Umbilical cord (tissue), 2 donors: Measurements from ENCODE around the gene RAB27B. TPM values are rescaled to one million over a fixed set of nuclear protein-coding genes. Genes with fewer than 3 reads are reported as not detected.

Experiments used
- DNase-seq: peaks from one replicate; pipeline ENCODE4 v3.0.0-alpha.2; 2015; ENCODE audit warnings: low spot score
- total RNA-seq: library from RNA; depleted of rRNA; stranded (reverse); fragments of >200 nt; gene quantifications from one replicate; pipeline ENCODE4 v1.2.3, GENCODE V29; 2014; ENCODE audit warnings: low replicate concordance; ENCODE audit not compliant: insufficient read depth

The RAB27B gene
- total RNA-seq, 1 donor from 2014 or later, result 10.8 TPM

GRCh38 chr18:54867131-54867530, 38.9 kb downstream of the RAB27B start:
- no peak for DNase-seq

- peak; percentile 14 for DNase-seq
Observed at GRCh38 chr18:54871231-54871630, 43.0 kb downstream of the RAB27B start.

GRCh38 chr18:54872681-54873080, 44.4 kb downstream of the RAB27B start:
- no peak for DNase-seq

GRCh38 chr18:54873884-54874255, 45.6 kb downstream of the RAB27B start:
- DNase-seq, result no peak

GRCh38 chr18:54875063-54875462, 46.8 kb downstream of the RAB27B start:
- DNase-seq, result no peak

- DNase-seq, result no peak
Observed at GRCh38 chr18:54877076-54877475, 48.8 kb downstream of the RAB27B start.

- DNase-seq, result no peak
Observed at GRCh38 chr18:54878159-54878622, 49.9 kb downstream of the RAB27B start.

GRCh38 chr18:54878659-54879358, 50.5 kb downstream of the RAB27B start:
- no peak for DNase-seq

GRCh38 chr18:54879691-54880090, 51.4 kb downstream of the RAB27B start:
- DNase-seq, result no peak

GRCh38 chr18:54880395-54881105, 52.3 kb downstream of the RAB27B start:
- DNase-seq, result peak; percentile 23

- peak; percentile 5 for DNase-seq
Observed at GRCh38 chr18:54881229-54881768, 53.0 kb downstream of the RAB27B start.

GRCh38 chr18:54882318-54882717, 54.0 kb downstream of the RAB27B start:
- no peak for DNase-seq

GRCh38 chr18:54883816-54884604, 55.7 kb downstream of the RAB27B start:
- DNase-seq, result no peak

- no peak for DNase-seq
Observed at GRCh38 chr18:54888378-54888777, 60.1 kb downstream of the RAB27B start.

GRCh38 chr18:54888933-54889332, 60.7 kb downstream of the RAB27B start:
- DNase-seq, result no peak

GRCh38 chr18:54899500-54899899, 71.2 kb downstream of the RAB27B start:
- DNase-seq, result no peak

- no peak for DNase-seq
Observed at GRCh38 chr18:54900290-54900689, 72.0 kb downstream of the RAB27B start.

GRCh38 chr18:54904581-54904980, 76.3 kb downstream of the RAB27B start:
- peak; percentile 20 for DNase-seq

GRCh38 chr18:54905629-54906028, 77.4 kb downstream of the RAB27B start:
- no peak for DNase-seq

- DNase-seq, result no peak
Observed at GRCh38 chr18:54906331-54907185, 78.3 kb downstream of the RAB27B start.

- no peak for DNase-seq
Observed at GRCh38 chr18:54909538-54909937, 81.3 kb downstream of the RAB27B start.
